ENCODE data around the gene CCDC149.

The CCDC149 gene

DNA sequence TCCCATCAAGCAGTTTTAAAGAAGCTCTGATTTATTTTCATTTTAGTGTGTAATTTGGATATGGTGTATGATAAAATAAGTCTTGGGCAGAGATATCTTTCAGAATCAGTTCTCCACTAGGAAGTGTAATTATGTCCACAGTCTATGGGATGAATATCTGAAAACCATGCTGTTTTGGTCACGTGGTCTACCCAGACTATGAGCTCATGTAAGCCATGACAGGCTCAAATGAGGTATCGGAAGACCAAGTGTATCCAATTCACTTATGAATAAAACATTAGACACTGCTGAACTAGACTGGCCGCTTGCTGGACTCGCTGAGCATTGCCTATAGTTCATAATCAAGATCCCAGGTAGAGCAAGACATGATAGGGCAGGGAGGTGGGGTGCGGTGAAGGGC lies 66.9 kb downstream of the CCDC149 start:
- TF ChIP-seq, protein P1, sequence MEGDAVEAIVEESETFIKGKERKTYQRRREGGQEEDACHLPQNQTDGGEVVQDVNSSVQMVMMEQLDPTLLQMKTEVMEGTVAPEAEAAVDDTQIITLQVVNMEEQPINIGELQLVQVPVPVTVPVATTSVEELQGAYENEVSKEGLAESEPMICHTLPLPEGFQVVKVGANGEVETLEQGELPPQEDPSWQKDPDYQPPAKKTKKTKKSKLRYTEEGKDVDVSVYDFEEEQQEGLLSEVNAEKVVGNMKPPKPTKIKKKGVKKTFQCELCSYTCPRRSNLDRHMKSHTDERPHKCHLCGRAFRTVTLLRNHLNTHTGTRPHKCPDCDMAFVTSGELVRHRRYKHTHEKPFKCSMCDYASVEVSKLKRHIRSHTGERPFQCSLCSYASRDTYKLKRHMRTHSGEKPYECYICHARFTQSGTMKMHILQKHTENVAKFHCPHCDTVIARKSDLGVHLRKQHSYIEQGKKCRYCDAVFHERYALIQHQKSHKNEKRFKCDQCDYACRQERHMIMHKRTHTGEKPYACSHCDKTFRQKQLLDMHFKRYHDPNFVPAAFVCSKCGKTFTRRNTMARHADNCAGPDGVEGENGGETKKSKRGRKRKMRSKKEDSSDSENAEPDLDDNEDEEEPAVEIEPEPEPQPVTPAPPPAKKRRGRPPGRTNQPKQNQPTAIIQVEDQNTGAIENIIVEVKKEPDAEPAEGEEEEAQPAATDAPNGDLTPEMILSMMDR (IDR thresholded peaks at IDR 0.05; ENCODE audit: low read depth, low read length) = no peak
- H3K4me3 ChIP-seq (ENCODE audit: low read depth, low read length) = no peak overlapping the region

DNA sequence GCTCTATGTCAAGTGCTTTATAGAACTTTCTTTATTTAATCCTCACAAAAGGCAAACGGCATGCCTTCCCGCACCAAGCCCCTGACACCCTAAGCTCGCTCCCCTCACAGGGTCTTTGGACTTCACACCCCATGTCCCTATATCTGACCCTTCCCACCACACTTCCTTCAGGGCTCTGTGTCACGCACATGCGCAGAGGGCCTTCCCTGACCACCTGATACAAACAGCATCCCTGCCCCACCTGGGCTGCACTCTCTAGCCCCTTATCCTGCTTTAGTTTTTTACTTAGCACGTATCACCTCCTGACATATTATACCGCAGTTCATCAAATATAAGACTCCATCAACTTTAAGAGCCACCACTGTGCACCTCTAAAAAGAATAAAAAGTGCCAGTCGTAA lies 67.7 kb downstream of the CCDC149 start:
- TF ChIP-seq, protein P1 (IDR thresholded peaks at IDR 0.05; ENCODE audit: low read depth, low read length) = no peak
- H3K4me3 ChIP-seq (ENCODE audit: low read depth, low read length) = no peak overlapping the region

DNA sequence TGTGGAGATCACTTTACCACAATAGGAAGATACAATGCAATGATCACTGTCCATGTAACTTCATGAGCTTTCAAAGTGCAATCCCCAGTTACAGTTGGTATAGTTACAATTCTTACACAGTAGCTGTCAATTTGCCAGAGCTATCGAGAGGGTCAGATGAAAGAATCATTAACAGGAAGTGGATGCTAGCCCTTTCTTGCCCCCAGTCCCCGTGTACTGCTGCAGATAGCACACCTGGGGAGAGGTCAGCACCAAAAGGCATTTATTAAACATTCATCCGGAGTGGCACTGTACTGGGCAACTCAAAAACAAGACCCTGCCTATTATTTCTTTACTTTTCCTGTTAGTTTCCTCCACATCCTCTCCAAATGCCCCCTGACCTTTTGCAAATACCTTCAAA lies 69.7 kb downstream of the CCDC149 start:
- H3K4me3 ChIP-seq (ENCODE audit: low read depth, low read length) = no peak overlapping the region
- TF ChIP-seq, protein P1 (IDR thresholded peaks at IDR 0.05; ENCODE audit: low read depth, low read length) = no peak

DNA sequence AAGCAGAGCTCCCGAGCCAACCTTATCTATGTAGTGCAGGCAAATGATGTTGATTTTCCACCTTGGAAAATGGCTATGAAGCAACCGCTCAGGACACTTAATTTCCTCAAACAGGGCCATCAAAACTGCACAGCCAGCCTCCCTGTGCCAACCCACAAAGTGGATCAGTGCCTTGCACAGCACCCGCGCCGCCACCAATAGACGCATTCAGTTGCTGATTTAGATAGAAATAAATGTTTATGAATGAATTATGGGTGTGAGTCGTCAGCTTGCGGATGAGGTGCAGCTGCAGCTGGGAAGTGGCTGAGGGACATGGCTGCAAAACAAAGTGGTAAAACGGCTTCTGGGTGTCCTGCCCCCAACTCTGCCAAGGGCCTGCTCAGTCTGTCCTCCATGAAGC lies 70.5 kb downstream of the CCDC149 start:
- TF ChIP-seq, protein P1 (IDR thresholded peaks at IDR 0.05; ENCODE audit: low read depth, low read length) = no peak

DNA sequence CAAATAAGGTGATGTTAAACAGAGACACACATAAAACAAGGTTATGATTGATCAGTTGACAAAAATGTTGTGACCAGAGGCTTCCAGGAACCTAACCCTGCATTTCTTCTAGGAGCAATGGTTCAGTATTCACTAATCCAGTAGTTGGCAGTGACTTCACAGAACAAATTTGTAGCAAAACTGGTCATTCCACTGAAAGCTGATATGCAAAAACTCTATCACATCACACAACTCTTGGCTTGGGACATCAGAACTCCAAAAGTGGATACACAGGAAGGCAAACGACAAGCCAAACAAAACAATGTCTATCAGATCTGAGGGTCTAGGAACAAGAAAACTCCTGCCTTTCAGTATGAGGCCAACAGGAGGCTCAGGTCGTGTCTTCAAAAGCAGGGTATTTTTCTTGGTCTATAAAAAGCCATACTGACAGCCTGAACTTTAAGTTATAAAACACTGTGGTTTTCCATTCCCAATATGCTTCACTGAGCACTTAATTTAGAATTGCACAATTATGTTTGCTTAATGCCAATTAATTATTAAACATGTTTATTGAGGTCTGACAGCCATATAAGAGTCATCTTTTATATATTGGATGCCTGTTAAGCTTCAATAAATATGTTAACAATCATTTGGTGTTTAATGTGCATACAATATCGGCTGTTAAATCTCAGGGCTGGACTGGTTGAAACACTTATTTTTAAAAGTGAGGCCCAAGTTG lies 71.9 kb downstream of the CCDC149 start:
- TF ChIP-seq, protein P1 (IDR thresholded peaks at IDR 0.05; ENCODE audit: low read depth, low read length) = no peak
- no peak overlapping the region for H3K4me3 ChIP-seq (ENCODE audit: low read depth, low read length)

More for the DNA sequence above, 70.5 kb downstream of the CCDC149 start:
- no peak overlapping the region for H3K4me3 ChIP-seq (ENCODE audit: low read depth, low read length)

DNA sequence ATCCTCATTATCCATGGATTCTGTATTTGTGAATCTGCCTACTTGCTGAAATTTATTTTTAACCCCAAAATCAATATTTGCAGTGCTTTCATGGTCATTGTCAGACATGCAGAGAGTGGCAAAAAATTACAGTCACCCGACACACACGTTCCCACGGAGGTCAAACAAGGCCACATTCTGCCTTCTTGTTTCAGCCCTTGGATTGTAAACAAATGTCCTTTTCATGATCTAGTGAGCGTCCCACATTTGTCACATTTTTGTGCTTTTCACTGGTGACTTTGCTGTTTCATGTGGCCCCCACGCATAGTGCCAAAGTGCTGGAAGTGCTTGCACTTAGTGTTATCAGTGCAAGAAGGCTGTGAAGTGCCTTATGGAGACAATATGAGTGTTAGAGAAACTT lies 72.5 kb downstream of the CCDC149 start:
- TF ChIP-seq, protein P1 (IDR thresholded peaks at IDR 0.05; ENCODE audit: low read depth, low read length) = no peak
- H3K4me3 ChIP-seq (ENCODE audit: low read depth, low read length) = no peak overlapping the region

DNA sequence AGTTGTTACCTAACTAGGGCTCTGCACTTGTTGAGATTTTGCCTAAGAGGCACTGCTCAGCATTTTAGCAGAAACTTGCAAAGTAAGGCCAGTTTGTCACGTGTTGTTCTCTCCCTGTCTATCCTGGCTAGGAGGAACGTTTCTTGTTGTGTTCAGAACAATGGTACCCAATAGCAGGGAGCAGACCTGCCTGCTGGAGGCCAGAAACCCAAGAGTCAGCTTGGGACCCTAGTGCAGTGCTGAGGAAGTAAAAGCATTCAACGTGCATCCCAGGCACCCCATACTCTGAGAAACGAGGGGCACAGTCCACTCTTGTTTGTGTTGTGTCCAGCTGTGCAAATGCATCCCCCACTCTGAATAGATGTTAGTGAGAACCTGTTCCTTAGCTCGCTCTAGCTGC lies 75.1 kb downstream of the CCDC149 start:
- TF ChIP-seq, protein P1 (IDR thresholded peaks at IDR 0.05; ENCODE audit: low read depth, low read length) = no peak
- no peak overlapping the region for H3K4me3 ChIP-seq (ENCODE audit: low read depth, low read length)

Data from WI38 (cell line).